ENCODE results near the gene PODNL1. TPM values are rescaled to one million over a fixed set of nuclear protein-coding genes. Genes with fewer than 3 reads are reported as not detected.

The PODNL1 gene
- total and polyA plus RNA-seq, 2 experiments from 2014 or later, result 6.2 to 45.3 TPM

DNA sequence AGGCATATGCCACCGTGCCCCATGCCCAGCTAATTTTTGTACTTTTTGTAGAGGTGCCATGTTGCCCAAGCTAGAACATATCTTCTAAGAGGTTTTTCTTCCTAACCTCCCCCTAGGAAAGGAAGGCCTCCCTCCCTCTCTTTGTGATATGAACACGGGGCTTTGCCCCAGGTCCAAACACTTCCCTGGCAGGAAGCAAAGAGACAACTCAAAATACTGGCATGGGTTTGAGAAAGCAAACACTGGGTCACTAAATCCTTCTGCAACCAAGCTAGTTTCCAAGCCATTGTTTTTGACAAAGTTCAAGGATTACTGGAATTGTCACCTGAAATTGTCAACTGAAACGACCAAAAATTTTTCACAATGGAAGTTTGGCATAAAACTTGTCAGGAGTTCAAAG lies 23.4 kb downstream of the PODNL1 start:
- TF ChIP-seq EZH2 (IDR thresholded peaks at IDR 0.05; ENCODE audit: insufficient read depth, poor library complexity, severe bottlenecking) (no peak), EZH2phosphoT487 (IDR thresholded peaks at IDR 0.05; ENCODE audit: insufficient read depth, low read depth) (no peak)
- 66 to 73% methylated on average over 3 of the region's 3 CpGs for WGBS, 2 experiments (ENCODE audit: low coverage in 1 of 2, low lambda C conversion rate in 2 of 2, missing lambda C conversion rate in 2 of 2)
- no peak for DNase-seq
- Histone ChIP-seq H2AFZ (no peak overlapping the region), H3F3A (ENCODE audit: insufficient read depth) (no peaks in the 10 kb centered on the region), H3K9me3 (ENCODE audit: low read depth) (no peaks in the 10 kb centered on the region), H3K9ac (no peak overlapping the region), H3K27me3 (replicated peaks; ENCODE audit: insufficient read depth) (no peaks in the 10 kb centered on the region), H3K27ac (no peak overlapping the region), H3K4me3 (no peak overlapping the region), H3K36me3 (ENCODE audit: low read depth) (peaks cover 10% of the 10 kb centered on the region; the same call in 1 of the 2 replicates), H3K4me2 (ENCODE audit: unreplicated experiment) (no peak overlapping the region), H3K9me2 (ENCODE audit: insufficient read depth) (no peaks in the 10 kb centered on the region), H3K79me2 (ENCODE audit: insufficient read depth) (no peaks in the 10 kb centered on the region), H3K4me1 (ENCODE audit: insufficient read depth) (no peaks in the 10 kb centered on the region), H4K20me1 (ENCODE audit: insufficient read depth) (no peaks in the 10 kb centered on the region)
- in situ Hi-C loops (cut with MboI), result no loop called here

DNA sequence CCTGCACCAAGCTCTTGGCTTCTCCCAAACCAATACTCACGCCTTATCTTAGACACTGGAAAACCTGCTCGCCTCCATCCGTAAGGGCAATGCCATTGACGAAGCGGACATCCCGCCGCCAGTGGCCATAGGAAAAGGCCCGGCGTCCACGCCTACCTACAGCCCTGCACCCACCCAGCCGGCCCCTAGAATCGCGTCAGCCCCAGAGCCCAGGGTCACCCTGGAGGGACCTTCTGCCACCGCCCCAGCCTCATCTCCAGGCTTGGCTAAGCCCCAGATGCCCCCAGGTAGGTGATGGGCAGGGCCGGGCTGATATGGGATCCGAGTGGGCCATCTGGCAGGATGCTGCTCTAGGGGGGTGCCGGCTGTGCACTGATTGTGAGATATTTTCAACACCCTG lies 24.9 kb downstream of the PODNL1 start:
- 96% methylated on average over 14 to 17 of the region's 17 CpGs for WGBS, 2 experiments (ENCODE audit: low coverage in 1 of 2, low lambda C conversion rate in 2 of 2, missing lambda C conversion rate in 2 of 2)
- H3K4me3 ChIP-seq, result no peak overlapping the region
- H3K79me2 ChIP-seq (ENCODE audit: insufficient read depth), result no peaks in the 10 kb centered on the region
- H3K36me3 ChIP-seq (ENCODE audit: low read depth), result peaks cover 10% of the 10 kb centered on the region; the same call in 1 of the 2 replicates
- H3K9ac ChIP-seq, result no peak overlapping the region
- H3K27me3 ChIP-seq (replicated peaks; ENCODE audit: insufficient read depth), result no peaks in the 10 kb centered on the region
- H3F3A ChIP-seq (ENCODE audit: insufficient read depth), result no peaks in the 10 kb centered on the region
- H3K27ac ChIP-seq, result no peak overlapping the region
- in situ Hi-C loops (cut with MboI), result no loop called here
- H3K4me2 ChIP-seq (ENCODE audit: unreplicated experiment), result no peak overlapping the region
- no peak for DNase-seq
- no peaks in the 10 kb centered on the region for H4K20me1 ChIP-seq (ENCODE audit: insufficient read depth)
- no peak overlapping the region for H2AFZ ChIP-seq
- no peaks in the 10 kb centered on the region for H3K9me3 ChIP-seq (ENCODE audit: low read depth)
- no peak for TF ChIP-seq EZH2phosphoT487 (IDR thresholded peaks at IDR 0.05; ENCODE audit: insufficient read depth, low read depth)
- TF ChIP-seq EZH2 (IDR thresholded peaks at IDR 0.05; ENCODE audit: insufficient read depth, poor library complexity, severe bottlenecking), result no peak
- no peaks in the 10 kb centered on the region for H3K4me1 ChIP-seq (ENCODE audit: insufficient read depth)
- no peaks in the 10 kb centered on the region for H3K9me2 ChIP-seq (ENCODE audit: insufficient read depth)

DNA sequence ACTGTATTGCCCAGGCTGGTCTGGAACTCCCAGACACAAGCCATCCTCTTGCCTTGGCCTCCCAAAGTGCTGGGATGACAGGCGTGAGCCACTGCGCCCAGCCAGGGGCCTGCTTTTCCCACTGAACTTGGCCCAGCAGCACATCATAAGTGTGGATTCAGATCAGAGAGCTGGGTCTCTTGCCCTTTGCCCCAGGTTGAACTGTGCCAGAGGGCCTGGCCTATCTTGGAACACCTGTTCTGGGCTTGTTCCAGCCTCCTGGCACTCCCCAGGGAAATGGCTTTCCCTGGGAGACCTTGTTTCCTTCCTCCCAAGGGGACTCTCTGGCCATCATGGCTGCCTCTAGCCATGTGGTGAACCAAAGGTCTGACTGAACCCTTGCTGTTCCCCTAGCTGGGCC lies 28.8 kb downstream of the PODNL1 start:
- Histone ChIP-seq H3F3A (ENCODE audit: insufficient read depth) (no peaks in the 10 kb centered on the region), H3K4me2 (ENCODE audit: unreplicated experiment) (no peak overlapping the region), H3K27ac (no peak overlapping the region), H3K4me3 (no peak overlapping the region), H3K9me3 (ENCODE audit: low read depth) (no peaks in the 10 kb centered on the region), H4K20me1 (ENCODE audit: insufficient read depth) (no peaks in the 10 kb centered on the region), H3K9ac (no peak overlapping the region), H2AFZ (no peak overlapping the region), H3K36me3 (ENCODE audit: low read depth) (peaks cover 5% of the 10 kb centered on the region; the same call in 1 of the 2 replicates), H3K4me1 (ENCODE audit: insufficient read depth) (no peaks in the 10 kb centered on the region), H3K9me2 (ENCODE audit: insufficient read depth) (no peaks in the 10 kb centered on the region), H3K27me3 (replicated peaks; ENCODE audit: insufficient read depth) (no peaks in the 10 kb centered on the region), H3K79me2 (ENCODE audit: insufficient read depth) (no peaks in the 10 kb centered on the region; the same call in 1 of the 2 replicates)
- in situ Hi-C loops (cut with MboI), result no loop called here
- TF ChIP-seq EZH2 (IDR thresholded peaks at IDR 0.05; ENCODE audit: insufficient read depth, poor library complexity, severe bottlenecking) (no peak), EZH2phosphoT487 (IDR thresholded peaks at IDR 0.05; ENCODE audit: insufficient read depth, low read depth) (no peak)
- WGBS, 2 experiments (ENCODE audit: low coverage in 1 of 2, low lambda C conversion rate in 2 of 2, missing lambda C conversion rate in 2 of 2), result 90 to 92% methylated on average over 2 of the region's 2 CpGs
- no peak for DNase-seq

DNA sequence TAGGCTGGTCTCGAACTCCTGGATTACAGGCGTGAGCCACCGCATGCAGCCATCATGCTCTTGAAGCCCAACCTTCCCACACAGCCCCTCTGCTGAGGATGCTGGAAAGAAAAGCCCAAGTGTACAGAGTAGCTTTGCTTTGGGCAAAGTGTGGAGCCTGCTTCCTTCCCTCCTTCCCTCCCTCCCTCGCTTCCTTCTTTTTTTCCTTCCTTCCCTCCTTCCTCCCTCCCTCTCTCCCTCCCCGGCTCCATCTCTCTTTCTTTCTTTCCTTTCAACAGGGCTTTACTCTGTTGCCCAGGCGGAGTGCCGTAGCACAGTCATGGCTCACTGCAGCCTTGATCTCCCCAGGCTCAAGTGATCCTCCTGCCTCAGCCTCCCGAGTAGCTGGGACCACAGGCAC lies 29.5 kb downstream of the PODNL1 start:
- no peak overlapping the region for H3K9ac ChIP-seq
- no peaks in the 10 kb centered on the region for H3K9me3 ChIP-seq (ENCODE audit: low read depth)
- no peaks in the 10 kb centered on the region; the same call in 1 of the 2 replicates for H3K79me2 ChIP-seq (ENCODE audit: insufficient read depth)
- H3K4me1 ChIP-seq (ENCODE audit: insufficient read depth), result no peaks in the 10 kb centered on the region
- TF ChIP-seq EZH2 (IDR thresholded peaks at IDR 0.05; ENCODE audit: insufficient read depth, poor library complexity, severe bottlenecking) (no peak), EZH2phosphoT487 (IDR thresholded peaks at IDR 0.05; ENCODE audit: insufficient read depth, low read depth) (no peak)
- H4K20me1 ChIP-seq (ENCODE audit: insufficient read depth), result no peaks in the 10 kb centered on the region
- H3K9me2 ChIP-seq (ENCODE audit: insufficient read depth), result no peaks in the 10 kb centered on the region
- no peak overlapping the region for H2AFZ ChIP-seq
- no peak overlapping the region for H3K4me2 ChIP-seq (ENCODE audit: unreplicated experiment)
- peaks cover 5% of the 10 kb centered on the region; the same call in 1 of the 2 replicates for H3K36me3 ChIP-seq (ENCODE audit: low read depth)
- H3K27ac ChIP-seq, result no peak overlapping the region
- H3K4me3 ChIP-seq, result no peak overlapping the region
- 90 to 94% methylated on average over 6 to 8 of the region's 8 CpGs for WGBS, 2 experiments (ENCODE audit: low coverage in 1 of 2, low lambda C conversion rate in 2 of 2, missing lambda C conversion rate in 2 of 2)
- in situ Hi-C loops (cut with MboI), result no loop called here
- no peaks in the 10 kb centered on the region for H3K27me3 ChIP-seq (replicated peaks; ENCODE audit: insufficient read depth)
- H3F3A ChIP-seq (ENCODE audit: insufficient read depth), result no peaks in the 10 kb centered on the region
- DNase-seq, result no peak

DNA sequence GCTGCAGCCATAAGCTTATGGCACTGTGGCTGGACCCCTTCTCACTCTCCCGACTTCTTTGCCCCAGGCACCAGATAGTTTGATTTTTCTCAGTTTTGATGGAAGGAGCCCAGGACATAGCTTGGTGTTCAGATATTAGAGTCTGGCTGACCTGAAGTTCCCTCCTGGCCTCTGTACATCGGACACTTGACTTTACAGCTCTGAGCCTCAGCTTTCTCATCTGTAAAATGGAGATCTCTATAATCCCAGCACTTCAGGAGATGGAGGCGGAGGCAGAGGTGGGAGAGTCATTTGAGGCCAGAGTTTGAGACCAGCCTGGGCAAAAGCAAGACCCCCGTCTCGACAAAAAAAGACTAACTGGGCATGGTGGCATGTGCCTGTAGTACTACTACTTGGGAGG lies 31.3 kb downstream of the PODNL1 start:
- Histone ChIP-seq H3K9me2 (ENCODE audit: insufficient read depth) (no peaks in the 10 kb centered on the region), H2AFZ (peak overlapping the region; percentile 95), H3K4me3 (peak overlapping the region; percentile 76), H3K9ac (peak overlapping the region; percentile 75), H4K20me1 (ENCODE audit: insufficient read depth) (no peaks in the 10 kb centered on the region), H3K4me1 (ENCODE audit: insufficient read depth) (no peaks in the 10 kb centered on the region), H3K9me3 (ENCODE audit: low read depth) (no peaks in the 10 kb centered on the region), H3K36me3 (ENCODE audit: low read depth) (peaks cover 5% of the 10 kb centered on the region; the same call in 1 of the 2 replicates), H3K27me3 (replicated peaks; ENCODE audit: insufficient read depth) (no peaks in the 10 kb centered on the region), H3K4me2 (ENCODE audit: unreplicated experiment) (peak overlapping the region; percentile 89), H3F3A (ENCODE audit: insufficient read depth) (no peaks in the 10 kb centered on the region), H3K27ac (no peak overlapping the region), H3K79me2 (ENCODE audit: insufficient read depth) (no peaks in the 10 kb centered on the region; the same call in 1 of the 2 replicates)
- in situ Hi-C loops (cut with MboI), result no loop called here
- TF ChIP-seq EZH2phosphoT487 (IDR thresholded peaks at IDR 0.05; ENCODE audit: insufficient read depth, low read depth) (no peak), EZH2 (IDR thresholded peaks at IDR 0.05; ENCODE audit: insufficient read depth, poor library complexity, severe bottlenecking) (no peak)
- DNase-seq, result no peak
- WGBS, 2 experiments (ENCODE audit: low coverage in 1 of 2, low lambda C conversion rate in 2 of 2, missing lambda C conversion rate in 2 of 2), result 79% methylated on average over 5 of the region's 5 CpGs

Measured in GM23248 (cell line).